Panc1 (cell line): ENCODE data around the gene PROKR1.

Source experiments
- CTCF ChIP-seq: fragments of 450-650 bp; IDR thresholded peaks from 2 replicates; pipeline ENCODE4 v1.5.1; 2017; ENCODE audit warnings: mild to moderate bottlenecking
- POLR2AphosphoS5 ChIP-seq: IDR thresholded peaks from 2 replicates; pipeline ENCODE4 v1.6.1; 2012; ENCODE audit warnings: mild to moderate bottlenecking, low read depth, low read length, moderate library complexity
- REST ChIP-seq, 2 experiments: IDR thresholded peaks; 2 replicates each; pipeline ENCODE4 v1.6.1; 2011 to 2012; ENCODE audit warnings: low read depth in 2 of 2, control low read depth in 1 of 2, low read length in 1 of 2, mild to moderate bottlenecking in 1 of 2, moderate library complexity in 1 of 2; ENCODE audit not compliant: insufficient read depth in 1 of 2
- SIN3A ChIP-seq: IDR thresholded peaks from 2 replicates; pipeline ENCODE4 v1.6.1; 2012; ENCODE audit warnings: low read depth, mild to moderate bottlenecking, low read length, moderate library complexity, borderline replicate concordance; ENCODE audit not compliant: insufficient read depth
- TCF7L2 ChIP-seq: IDR thresholded peaks from 2 replicates; pipeline ENCODE4 v1.6.1; 2011; ENCODE audit warnings: mild to moderate bottlenecking, low read depth, low read length, inconsistent platforms

- TF ChIP-seq POLR2AphosphoS5 (no peak), CTCF (no peak), REST (IDR thresholded peaks at IDR 0.05; ENCODE audit: insufficient read depth in 1 of 2, low read depth in 2 of 2, low read length in 1 of 2) (no peak), TCF7L2 (no peak), SIN3A (no peak)
Measured at GRCh38 chr2:68662466-68662865, 19.1 kb downstream of the PROKR1 start.
